Thoracic aorta (tissue), 2 donors: ENCODE data around the gene NRL. TPM values are rescaled to one million over a fixed set of nuclear protein-coding genes. Genes with fewer than 3 reads are reported as not detected.

Experiments used
- ATAC-seq: fragments of 150-250 bp; one replicate; pipeline ENCODE4 v1.8.0; 2017; ENCODE audit warnings: low read depth; ENCODE audit not compliant: insufficient number of reproducible peaks, low FRiP score
- DNase-seq: peaks from one replicate; pipeline ENCODE4 v3.0.0-alpha.2; 2020; ENCODE audit warnings: low spot score
- H3K27ac ChIP-seq, 2 donors: fragments of 200-600 bp; sonication (generic); 1 replicate in 1 of 2; 2 replicates in 1 of 2; pipeline ENCODE4 v1.5.1; 2016; ENCODE audit warnings: mild to moderate bottlenecking in 2 of 2, moderate library complexity in 2 of 2
- H3K27me3 ChIP-seq: fragments of 200-600 bp; sonication (generic); replicated peaks from 2 replicates; pipeline ENCODE4 v1.6.0; 2016; ENCODE audit warnings: mild to moderate bottlenecking; ENCODE audit not compliant: insufficient read depth
- H3K36me3 ChIP-seq: fragments of 200-600 bp; sonication (generic); one replicate; pipeline ENCODE4 v1.5.1; 2016
- H3K4me1 ChIP-seq, 2 donors: fragments of 200-600 bp; sonication (generic); 1 replicate in 1 of 2; 2 replicates in 1 of 2; pipeline versions ENCODE4 v1.5.1 to v1.6.0; 2016; ENCODE audit warnings: low read depth in 2 of 2, mild to moderate bottlenecking in 1 of 2; ENCODE audit not compliant: control insufficient read depth in 1 of 2
- H3K4me3 ChIP-seq: fragments of 200-600 bp; sonication (generic); 2 replicates; pipeline ENCODE4 v1.5.1; 2016; ENCODE audit warnings: mild to moderate bottlenecking
- H3K9me3 ChIP-seq: fragments of 200-600 bp; sonication (generic); 2 replicates; pipeline ENCODE4 v1.5.1; 2016
- total RNA-seq, 2 donors: library from RNA; depleted of rRNA; stranded (reverse); fragments of >200 nt; gene quantifications; one replicate each; pipeline versions ENCODE4 v1.1.0 to v1.2.3, GENCODE V29; 2016
- TF ChIP-seq, protein P1 (sequence below): fragments of 200-600 bp; sonication (generic); IDR thresholded peaks from one replicate; pipeline ENCODE4 v1.5.1; 2019; ENCODE audit warnings: antibody characterized with exemption

Gene NRL
- total RNA-seq, 2 donors from 2014 or later: 0.92 to 6.1 TPM

DNA sequence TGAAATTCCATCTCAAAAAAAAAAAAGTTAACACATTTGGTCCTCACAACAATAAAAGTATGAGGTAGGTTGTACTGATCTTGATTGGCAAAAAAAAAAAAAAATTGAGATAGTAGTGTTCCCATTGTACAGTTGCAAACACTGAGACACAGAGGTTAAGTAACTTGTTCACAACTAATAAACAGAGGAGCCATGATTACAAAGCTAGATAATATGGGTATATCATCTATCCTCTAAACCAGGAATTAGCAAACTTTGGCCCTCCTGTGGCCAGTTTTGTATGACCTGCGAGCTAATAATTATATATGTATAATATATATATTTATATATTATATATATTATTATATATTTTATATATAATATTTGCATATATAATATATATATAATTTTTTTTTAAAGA lies 19.0 kb upstream of the NRL start:
- ATAC-seq: no peak

DNA sequence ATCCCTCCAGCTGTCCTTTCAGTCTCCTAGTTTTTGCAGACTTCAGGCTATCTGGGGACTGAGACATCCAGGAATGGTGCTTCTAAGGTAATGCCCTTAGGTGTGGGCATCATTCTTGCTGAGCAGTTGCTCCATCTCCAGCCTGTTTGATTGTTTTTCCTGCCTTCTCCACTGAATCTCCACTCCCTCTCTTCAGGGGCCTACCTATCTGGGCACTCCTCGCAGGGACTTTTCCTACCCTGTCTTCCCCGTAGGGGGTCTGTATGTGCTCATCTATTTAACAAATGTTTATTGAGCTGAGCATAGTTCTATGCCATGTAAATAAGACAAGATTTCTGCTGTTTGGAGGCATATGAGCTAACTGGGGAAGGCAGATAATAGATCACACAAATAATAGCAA lies 18.2 kb upstream of the NRL start:
- no peak for ATAC-seq
- peaks cover 8 to 19% of the 10 kb centered on the region in 2 donors for H3K4me1 ChIP-seq

More for the DNA sequence above, 19.0 kb upstream of the NRL start:
- H3K36me3 ChIP-seq: peaks cover 7% of the 10 kb centered on the region
- H3K27me3 ChIP-seq: no peaks in the 10 kb centered on the region
- H3K9me3 ChIP-seq: no peaks in the 10 kb centered on the region
- TF ChIP-seq, protein P1, sequence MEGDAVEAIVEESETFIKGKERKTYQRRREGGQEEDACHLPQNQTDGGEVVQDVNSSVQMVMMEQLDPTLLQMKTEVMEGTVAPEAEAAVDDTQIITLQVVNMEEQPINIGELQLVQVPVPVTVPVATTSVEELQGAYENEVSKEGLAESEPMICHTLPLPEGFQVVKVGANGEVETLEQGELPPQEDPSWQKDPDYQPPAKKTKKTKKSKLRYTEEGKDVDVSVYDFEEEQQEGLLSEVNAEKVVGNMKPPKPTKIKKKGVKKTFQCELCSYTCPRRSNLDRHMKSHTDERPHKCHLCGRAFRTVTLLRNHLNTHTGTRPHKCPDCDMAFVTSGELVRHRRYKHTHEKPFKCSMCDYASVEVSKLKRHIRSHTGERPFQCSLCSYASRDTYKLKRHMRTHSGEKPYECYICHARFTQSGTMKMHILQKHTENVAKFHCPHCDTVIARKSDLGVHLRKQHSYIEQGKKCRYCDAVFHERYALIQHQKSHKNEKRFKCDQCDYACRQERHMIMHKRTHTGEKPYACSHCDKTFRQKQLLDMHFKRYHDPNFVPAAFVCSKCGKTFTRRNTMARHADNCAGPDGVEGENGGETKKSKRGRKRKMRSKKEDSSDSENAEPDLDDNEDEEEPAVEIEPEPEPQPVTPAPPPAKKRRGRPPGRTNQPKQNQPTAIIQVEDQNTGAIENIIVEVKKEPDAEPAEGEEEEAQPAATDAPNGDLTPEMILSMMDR: no peak
- H3K4me1 ChIP-seq: peaks cover 8 to 19% of the 10 kb centered on the region in 2 donors
- no peak overlapping the region for H3K4me3 ChIP-seq
- no peak for DNase-seq
- H3K27ac ChIP-seq: no peak overlapping the region

DNA sequence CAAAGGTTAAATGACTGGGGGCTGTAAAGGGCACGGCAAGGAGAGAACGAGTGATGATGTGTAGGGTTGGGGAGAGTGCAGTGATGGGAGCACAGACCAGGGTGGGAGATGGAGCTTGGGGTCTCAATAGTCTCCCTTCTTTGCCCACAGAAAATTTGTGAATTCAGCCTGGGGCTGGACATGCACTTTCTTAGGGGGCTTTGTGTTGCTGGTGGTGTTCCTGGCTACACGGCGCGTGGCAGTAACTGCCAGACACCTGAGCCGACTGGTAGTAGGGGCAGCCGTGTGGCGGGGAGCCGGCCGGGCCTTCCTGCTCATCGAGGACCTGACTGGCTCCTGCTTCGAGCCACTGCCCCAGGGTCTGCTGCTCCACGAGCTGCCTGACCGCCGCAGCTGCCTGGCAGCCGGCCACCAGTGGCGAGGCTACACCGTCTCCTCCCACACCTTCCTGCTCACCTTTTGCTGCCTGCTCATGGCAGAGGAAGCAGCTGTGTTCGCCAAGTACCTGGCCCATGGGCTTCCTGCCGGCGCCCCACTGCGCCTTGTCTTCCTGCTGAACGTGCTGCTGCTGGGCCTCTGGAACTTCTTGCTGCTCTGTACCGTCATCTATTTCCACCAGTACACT lies 17.4 kb upstream of the NRL start:
- no peaks in the 10 kb centered on the region for H3K36me3 ChIP-seq
- TF ChIP-seq, protein P1: no peak
- no peaks in the 10 kb centered on the region for H3K9me3 ChIP-seq
- no peak overlapping the region for H3K27ac ChIP-seq
- no peak overlapping the region for H3K4me3 ChIP-seq
- ATAC-seq (no peak), DNase-seq (no peak)
- H3K4me1 ChIP-seq: peaks cover 7 to 13% of the 10 kb centered on the region in 2 donors
- H3K27me3 ChIP-seq: no peaks in the 10 kb centered on the region

More for the DNA sequence above, 18.2 kb upstream of the NRL start:
- H3K27ac ChIP-seq: no peak overlapping the region
- no peaks in the 10 kb centered on the region for H3K27me3 ChIP-seq
- H3K9me3 ChIP-seq: no peaks in the 10 kb centered on the region
- no peak overlapping the region for H3K4me3 ChIP-seq
- TF ChIP-seq, protein P1: no peak
- no peak for DNase-seq
- H3K36me3 ChIP-seq: no peaks in the 10 kb centered on the region

DNA sequence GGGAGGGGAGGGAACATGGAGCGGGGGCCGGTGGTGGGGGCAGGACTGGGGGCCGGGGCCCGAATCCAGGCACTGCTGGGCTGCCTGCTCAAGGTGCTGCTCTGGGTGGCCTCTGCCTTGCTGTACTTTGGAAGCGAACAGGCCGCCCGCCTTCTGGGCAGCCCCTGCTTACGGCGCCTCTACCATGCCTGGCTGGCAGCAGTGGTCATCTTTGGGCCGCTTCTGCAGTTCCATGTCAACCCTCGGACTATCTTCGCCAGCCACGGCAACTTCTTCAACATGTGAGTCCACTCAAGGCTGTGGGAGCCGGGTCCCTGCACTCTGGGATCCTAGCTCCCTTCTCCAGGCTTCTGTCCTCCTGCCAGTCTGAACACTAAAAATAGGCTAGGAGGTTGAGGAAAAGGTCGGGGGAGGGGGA lies 16.8 kb upstream of the NRL start:
- ATAC-seq (no peak), DNase-seq (no peak)
- Histone ChIP-seq H3K36me3 (no peaks in the 10 kb centered on the region), H3K27ac (no peak overlapping the region), H3K9me3 (no peaks in the 10 kb centered on the region), H3K4me3 (no peak overlapping the region), H3K27me3 (no peaks in the 10 kb centered on the region), H3K4me1 (peaks cover under 1 to 7% of the 10 kb centered on the region in 2 donors)
- TF ChIP-seq, protein P1: no peak

DNA sequence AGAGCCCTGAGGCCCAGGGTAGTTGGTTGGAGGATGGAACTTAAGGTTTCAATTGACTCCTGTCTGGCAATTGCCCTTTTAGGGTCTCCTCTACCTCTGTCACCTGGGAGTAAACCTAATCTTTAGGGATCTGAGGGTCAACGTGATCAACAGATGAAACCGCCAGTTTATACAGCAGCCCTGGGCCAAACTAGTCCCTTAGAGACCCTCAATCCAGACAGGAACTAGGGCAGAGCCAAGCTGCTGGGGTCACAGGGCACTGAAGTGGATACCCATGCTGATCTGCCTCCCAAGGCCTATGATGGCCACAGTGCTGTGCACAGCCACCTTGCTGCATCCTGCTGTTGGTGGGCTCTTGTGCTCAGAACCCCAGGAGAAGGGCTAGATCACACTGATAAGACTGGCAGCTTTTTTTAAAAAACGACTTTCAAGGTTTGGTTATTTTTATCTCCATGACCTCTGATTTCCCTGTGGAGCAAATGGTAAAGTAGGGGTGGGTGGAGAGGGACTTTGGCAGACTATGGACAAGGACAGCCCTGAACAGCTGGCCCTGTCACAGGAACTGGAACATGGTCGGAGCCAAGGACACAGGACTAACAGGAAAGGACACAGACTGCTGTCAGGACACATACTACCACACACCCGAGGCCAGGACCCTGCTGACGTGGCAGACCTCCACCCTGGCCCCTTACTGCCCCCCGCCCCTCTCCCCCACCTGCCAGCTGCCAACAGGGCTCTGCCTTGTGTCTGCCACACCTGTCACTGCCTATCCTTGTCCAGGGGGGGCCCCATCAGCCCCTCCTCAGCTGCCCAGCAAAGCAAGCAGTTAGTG lies 16.2 kb upstream of the NRL start:
- ATAC-seq: no peak
- no peak overlapping the region for H3K27ac ChIP-seq

More for the DNA sequence above, 16.2 kb upstream of the NRL start:
- no peak overlapping the region for H3K4me3 ChIP-seq
- TF ChIP-seq, protein P1: no peak
- H3K9me3 ChIP-seq: no peaks in the 10 kb centered on the region
- no peaks in the 10 kb centered on the region for H3K36me3 ChIP-seq
- H3K27me3 ChIP-seq: no peaks in the 10 kb centered on the region
- peaks cover 0 to 6% of the 10 kb centered on the region in 2 donors for H3K4me1 ChIP-seq
- no peak for DNase-seq
